H9 (cell line): ENCODE data around the gene CDK16. TPM values are rescaled to one million over a fixed set of nuclear protein-coding genes. Genes with fewer than 3 reads are reported as not detected.

Experiments used
- DNase-seq: peaks from one replicate; pipeline ENCODE4 v3.0.0-alpha.2; 2017
- H2AFZ ChIP-seq: one replicate; pipeline ENCODE4 v1.6.1; 2013; ENCODE audit warnings: mild to moderate bottlenecking, low read length, control low read depth, moderate library complexity
- H2AK5ac ChIP-seq: 2 replicates; pipeline ENCODE4 v1.6.1; 2013; ENCODE audit warnings: low read length, control low read depth, mixed read lengths; ENCODE audit not compliant: insufficient read length
- H2BK120ac ChIP-seq: one replicate; pipeline ENCODE4 v1.6.1; 2013; ENCODE audit warnings: low read depth, mild to moderate bottlenecking, low read length, control low read depth, inconsistent platforms; ENCODE audit not compliant: poor library complexity, severe bottlenecking
- H2BK12ac ChIP-seq: 2 replicates; pipeline ENCODE4 v1.6.1; 2013; ENCODE audit warnings: low read length, control low read depth, mixed read lengths, low read depth; ENCODE audit not compliant: insufficient read length
- H2BK15ac ChIP-seq: 2 replicates; pipeline ENCODE4 v1.6.1; 2013; ENCODE audit warnings: low read depth, low read length, control low read depth
- H2BK20ac ChIP-seq: one replicate; pipeline ENCODE4 v1.6.1; 2013; ENCODE audit warnings: low read depth, mild to moderate bottlenecking, low read length, control low read depth, inconsistent platforms; ENCODE audit not compliant: poor library complexity, severe bottlenecking
- H2BK5ac ChIP-seq: 2 replicates; pipeline ENCODE4 v1.6.1; 2013; ENCODE audit warnings: low read length, control low read depth, mixed read lengths; ENCODE audit not compliant: insufficient read length
- H3K14ac ChIP-seq: 2 replicates; pipeline ENCODE4 v1.6.1; 2013; ENCODE audit warnings: low read length, control low read depth; ENCODE audit not compliant: insufficient read depth
- H3K18ac ChIP-seq: 2 replicates; pipeline ENCODE4 v1.6.1; 2013; ENCODE audit warnings: low read depth, mild to moderate bottlenecking, mixed read lengths, low read length, control low read depth; ENCODE audit not compliant: insufficient read length
- H3K23ac ChIP-seq: 2 replicates; pipeline ENCODE4 v1.6.1; 2013; ENCODE audit warnings: low read length, control low read depth, mixed read lengths, low read depth; ENCODE audit not compliant: insufficient read length
- H3K23me2 ChIP-seq: 2 replicates; pipeline ENCODE4 v1.6.1; 2013; ENCODE audit warnings: low read depth, mild to moderate bottlenecking, mixed read lengths, low read length, control low read depth; ENCODE audit not compliant: insufficient read length, poor library complexity, severe bottlenecking
- H3K27ac ChIP-seq: 2 replicates; pipeline ENCODE4 v1.5.1; 2013; ENCODE audit warnings: low read length, control low read depth, mixed read lengths, low read depth; ENCODE audit not compliant: insufficient read length
- H3K27me3 ChIP-seq: 2 replicates; pipeline ENCODE4 v1.6.1; 2013; ENCODE audit warnings: low read length, control low read depth, inconsistent platforms; ENCODE audit not compliant: insufficient read depth
- H3K4ac ChIP-seq: 2 replicates; pipeline ENCODE4 v1.6.1; 2013; ENCODE audit warnings: low read depth, mild to moderate bottlenecking, control low read depth, inconsistent platforms, low read length, moderate library complexity
- H3K4me1 ChIP-seq: 2 replicates; pipeline ENCODE4 v1.6.1; 2013; ENCODE audit warnings: low read length, control low read depth, inconsistent platforms; ENCODE audit not compliant: insufficient read depth
- H3K4me2 ChIP-seq: 2 replicates; pipeline ENCODE4 v1.6.1; 2013; ENCODE audit warnings: low read length, control low read depth, mixed read lengths; ENCODE audit not compliant: insufficient read length, insufficient read depth
- H3K56ac ChIP-seq: 2 replicates; pipeline ENCODE4 v1.6.1; 2013; ENCODE audit warnings: low read depth, mild to moderate bottlenecking, mixed read lengths, low read length, control low read depth; ENCODE audit not compliant: insufficient read length
- H3K79me1 ChIP-seq: 2 replicates; pipeline ENCODE4 v1.6.1; 2013; ENCODE audit warnings: low read depth, mild to moderate bottlenecking, moderate library complexity, low read length, control low read depth, inconsistent platforms; ENCODE audit not compliant: insufficient read depth, poor library complexity, severe bottlenecking
- H3K79me2 ChIP-seq: 2 replicates; pipeline ENCODE4 v1.6.1; 2013; ENCODE audit warnings: low read length, control low read depth, inconsistent platforms; ENCODE audit not compliant: insufficient read depth
- H3K9ac ChIP-seq: 2 replicates; pipeline ENCODE4 v1.6.1; 2013; ENCODE audit warnings: low read length, control low read depth, mixed read lengths; ENCODE audit not compliant: insufficient read length; ENCODE audit errors: extremely low read depth
- H3K9me3 ChIP-seq: one replicate; pipeline ENCODE4 v1.6.1; 2013; ENCODE audit warnings: low read depth, low read length, inconsistent platforms; ENCODE audit not compliant: control insufficient read depth
- H3T11ph ChIP-seq: one replicate; pipeline ENCODE4 v1.6.1; 2013; ENCODE audit warnings: mild to moderate bottlenecking, low read length, control low read depth, inconsistent platforms
- H4K20me1 ChIP-seq: one replicate; pipeline ENCODE4 v1.6.1; 2013; ENCODE audit not compliant: control insufficient read depth, insufficient read length, insufficient read depth
- H4K5ac ChIP-seq: 2 replicates; pipeline ENCODE4 v1.6.1; 2013; ENCODE audit warnings: low read depth, mild to moderate bottlenecking, mixed read lengths, low read length, control low read depth; ENCODE audit not compliant: insufficient read length
- H4K8ac ChIP-seq: replicated peaks from 2 replicates; pipeline ENCODE4 v1.6.1; 2013; ENCODE audit warnings: low read length, control low read depth, mixed read lengths, low read depth; ENCODE audit not compliant: insufficient read length
- H4K91ac ChIP-seq: 2 replicates; pipeline ENCODE4 v1.6.1; 2013; ENCODE audit warnings: low read depth, mild to moderate bottlenecking, moderate library complexity, mixed read lengths, low read length, control low read depth; ENCODE audit not compliant: insufficient read length
- H3K27ac Mint-ChIP-seq, 3 experiments: 2 replicates in 2 of 3; 3 replicates in 1 of 3; pipeline ENCODE4 v1.8.0; 2020 to 2021; ENCODE audit warnings: mixed read lengths in 3 of 3, mild to moderate bottlenecking in 1 of 3, moderate library complexity in 1 of 3
- H3K27me3 Mint-ChIP-seq: 2 replicates; pipeline ENCODE4 v1.8.0; 2021; ENCODE audit warnings: low read depth, mild to moderate bottlenecking, moderate library complexity, mixed read lengths
- H3K36me3 Mint-ChIP-seq, 3 experiments: 2 replicates in 2 of 3; 3 replicates in 1 of 3; pipeline ENCODE4 v1.8.0; 2020 to 2021; ENCODE audit warnings: low read depth in 3 of 3, mixed read lengths in 3 of 3; ENCODE audit not compliant: insufficient read depth in 1 of 3
- H3K4me1 Mint-ChIP-seq, 2 experiments: 2 replicates each; pipeline ENCODE4 v1.8.0; 2020; ENCODE audit warnings: mixed read lengths in 2 of 2
- H3K4me3 Mint-ChIP-seq, 2 experiments: 2 replicates in 1 of 2; 3 replicates in 1 of 2; pipeline ENCODE4 v1.8.0; 2020 to 2021; ENCODE audit warnings: mild to moderate bottlenecking in 2 of 2, mixed read lengths in 2 of 2, moderate library complexity in 1 of 2
- H3K9me3 Mint-ChIP-seq, 2 experiments: 2 replicates in 1 of 2; 3 replicates in 1 of 2; pipeline ENCODE4 v1.8.0; 2020; ENCODE audit warnings: mild to moderate bottlenecking in 2 of 2, mixed read lengths in 2 of 2, moderate library complexity in 1 of 2
- WGBS: extraction: QIAGEN DNeasy Blood & Tissue Kit; methylation state at CpG from one replicate; pipeline ENCODE4 v1.1.7; 2013; ENCODE audit warnings: missing lambda C conversion rate, low lambda C conversion rate, mixed read lengths; ENCODE audit not compliant: insufficient read length; ENCODE audit errors: extremely low coverage; 5-methylcytosine and 5-hydroxymethylcytosine counted together
- total RNA-seq: library from RNA; stranded (reverse); gene quantifications from 2 replicates; pipeline ENCODE4 v1.2.1, GENCODE V29; 2021
- TF ChIP-seq, protein P1 (sequence below): fragments of 200-600 bp; sonication (generic); conservative IDR thresholded peaks from 3 replicates; pipeline ENCODE4 v1.8.0; 2021; ENCODE audit warnings: antibody characterized with exemption, mild to moderate bottlenecking

The CDK16 gene
- total RNA-seq, 1 experiment from 2014 or later: 226 TPM

DNA sequence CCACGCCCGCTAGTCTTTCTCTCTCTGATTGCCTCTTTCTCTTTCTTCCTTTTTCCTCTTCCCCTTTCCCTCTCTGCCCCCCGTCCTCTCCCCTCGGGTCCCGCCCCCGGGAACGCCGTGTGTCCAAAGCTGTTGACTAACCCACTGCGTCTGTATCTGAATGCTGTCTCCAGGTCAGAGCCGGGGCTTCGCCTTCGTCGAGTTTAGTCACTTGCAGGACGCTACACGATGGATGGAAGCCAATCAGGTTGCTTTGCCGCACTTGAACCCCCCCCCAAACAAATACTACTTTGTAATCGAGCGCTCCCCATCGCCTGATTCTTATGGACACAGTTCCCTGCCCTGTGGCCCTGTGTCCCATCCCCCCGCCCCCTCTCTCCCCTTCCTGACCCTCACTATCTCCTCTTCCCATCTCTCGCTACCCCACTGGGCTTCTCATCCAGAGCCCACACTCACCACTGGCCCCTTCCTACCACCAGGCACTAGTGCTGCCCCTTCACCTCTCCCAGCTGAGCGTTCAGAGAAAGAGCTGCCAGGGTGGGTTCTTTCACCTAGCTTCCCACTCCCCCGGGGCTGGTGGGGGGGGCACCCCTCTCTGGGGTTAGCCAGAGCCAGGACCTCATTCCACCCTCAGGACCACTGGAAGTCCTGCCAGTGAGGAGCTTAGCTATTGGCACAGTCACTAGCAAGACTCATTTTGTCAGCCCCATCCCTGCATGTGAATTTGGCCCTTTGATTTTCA is 43.5 kb upstream of the CDK16 start:
- TF ChIP-seq, protein P1, sequence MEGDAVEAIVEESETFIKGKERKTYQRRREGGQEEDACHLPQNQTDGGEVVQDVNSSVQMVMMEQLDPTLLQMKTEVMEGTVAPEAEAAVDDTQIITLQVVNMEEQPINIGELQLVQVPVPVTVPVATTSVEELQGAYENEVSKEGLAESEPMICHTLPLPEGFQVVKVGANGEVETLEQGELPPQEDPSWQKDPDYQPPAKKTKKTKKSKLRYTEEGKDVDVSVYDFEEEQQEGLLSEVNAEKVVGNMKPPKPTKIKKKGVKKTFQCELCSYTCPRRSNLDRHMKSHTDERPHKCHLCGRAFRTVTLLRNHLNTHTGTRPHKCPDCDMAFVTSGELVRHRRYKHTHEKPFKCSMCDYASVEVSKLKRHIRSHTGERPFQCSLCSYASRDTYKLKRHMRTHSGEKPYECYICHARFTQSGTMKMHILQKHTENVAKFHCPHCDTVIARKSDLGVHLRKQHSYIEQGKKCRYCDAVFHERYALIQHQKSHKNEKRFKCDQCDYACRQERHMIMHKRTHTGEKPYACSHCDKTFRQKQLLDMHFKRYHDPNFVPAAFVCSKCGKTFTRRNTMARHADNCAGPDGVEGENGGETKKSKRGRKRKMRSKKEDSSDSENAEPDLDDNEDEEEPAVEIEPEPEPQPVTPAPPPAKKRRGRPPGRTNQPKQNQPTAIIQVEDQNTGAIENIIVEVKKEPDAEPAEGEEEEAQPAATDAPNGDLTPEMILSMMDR: no peak
- Mint-ChIP-seq H3K27ac (no peak overlapping the region), H3K4me1 (no peaks in the 10 kb centered on the region), H3K9me3 (peaks cover 65 to 81% of the 10 kb centered on the region in 2 experiments), H3K4me3 (no peak overlapping the region), H3K36me3 (peaks cover 42 to 78% (median 74%) of the 10 kb centered on the region in 3 experiments), H3K27me3 (no peaks in the 10 kb centered on the region; the same call in 1 of the 2 replicates)
- Histone ChIP-seq H4K8ac (no peak overlapping the region), H3K56ac (no peak overlapping the region), H3K14ac (no peak overlapping the region), H3K79me1 (no peaks in the 10 kb centered on the region), H3K27ac (no peak overlapping the region), H3K4ac (no peak overlapping the region), H2BK20ac (no peak overlapping the region), H3K27me3 (no peaks in the 10 kb centered on the region; the same call in 1 of the 2 replicates), H2BK15ac (no peak overlapping the region), H2AK5ac (no peak overlapping the region), H3K23ac (no peak overlapping the region), H3K79me2 (no peaks in the 10 kb centered on the region), H3K4me2 (no peak overlapping the region), H2BK120ac (no peak overlapping the region), H4K91ac (no peak overlapping the region), H3K23me2 (no peaks in the 10 kb centered on the region), H2BK5ac (no peak overlapping the region), H2BK12ac (no peak overlapping the region), H2AFZ (no peak overlapping the region), H3K9me3 (no peaks in the 10 kb centered on the region), H4K5ac (no peak overlapping the region), H3K18ac (no peak overlapping the region), H3K4me1 (no peaks in the 10 kb centered on the region), H3T11ph (no peak overlapping the region), H3K9ac (no peak overlapping the region), H4K20me1 (no peaks in the 10 kb centered on the region)
- no CpG with 5 or more reads among the region's 23 CpGs for WGBS
- DNase-seq: no peak
